ENCODE results near the gene UBE2E1.
"Not testable (repeated sequence)": the region's sequence is repeated elsewhere in the genome, so short reads cannot be mapped to it uniquely, and the experiment has no call there.

UBE2E1 gene

GRCh38 chr3:23836536-23837230 is 30.9 kb downstream of the UBE2E1 start:
- H3K4me1 ChIP-seq (ENCODE audit: control insufficient read depth in 5 of 5, insufficient read depth in 5 of 5, low read length in 5 of 5): peaks cover 0 to 26% (median 23%) of the 10 kb centered on the region in 5 donors

GRCh38 chr3:23837286-23837685 is 31.5 kb downstream of the UBE2E1 start:
- H3K27ac ChIP-seq (ENCODE audit: low read depth, low read length): no peak overlapping the region
- no peaks in the 10 kb centered on the region for H3K36me3 ChIP-seq (ENCODE audit: control insufficient read depth in 5 of 5, insufficient read depth in 5 of 5, low read length in 5 of 5)
- H3K4me3 ChIP-seq (ENCODE audit: low read depth in 1 of 5, low read length in 5 of 5): no peak overlapping the region
- no peaks in the 10 kb centered on the region for H3K9me3 ChIP-seq (ENCODE audit: control insufficient read depth in 5 of 5, low read length in 5 of 5)
- H3K27me3 ChIP-seq (ENCODE audit: control insufficient read depth in 5 of 5, insufficient read depth in 4 of 5, low read length in 5 of 5): no peaks in the 10 kb centered on the region
- H3K9ac ChIP-seq (ENCODE audit: low read length in 5 of 5): no peak overlapping the region
- H3K4me1 ChIP-seq (ENCODE audit: control insufficient read depth in 5 of 5, insufficient read depth in 5 of 5, low read length in 5 of 5): peaks cover 0 to 26% (median 23%) of the 10 kb centered on the region in 5 donors

More at GRCh38 chr3:23836536-23837230, 30.9 kb downstream of the UBE2E1 start:
- no peak overlapping the region for H3K27ac ChIP-seq (ENCODE audit: low read depth, low read length)
- H3K27me3 ChIP-seq (ENCODE audit: control insufficient read depth in 5 of 5, insufficient read depth in 4 of 5, low read length in 5 of 5): no peaks in the 10 kb centered on the region
- H3K9me3 ChIP-seq (ENCODE audit: control insufficient read depth in 5 of 5, low read length in 5 of 5): no peaks in the 10 kb centered on the region
- H3K9ac ChIP-seq (ENCODE audit: low read length in 5 of 5): no peak overlapping the region
- no peaks in the 10 kb centered on the region for H3K36me3 ChIP-seq (ENCODE audit: control insufficient read depth in 5 of 5, insufficient read depth in 5 of 5, low read length in 5 of 5)
- no peak overlapping the region for H3K4me3 ChIP-seq (ENCODE audit: low read depth in 1 of 5, low read length in 5 of 5)

GRCh38 chr3:23837691-23838090 is 31.9 kb downstream of the UBE2E1 start:
- H3K27ac ChIP-seq (ENCODE audit: low read depth, low read length): no peak overlapping the region
- H3K4me1 ChIP-seq (ENCODE audit: control insufficient read depth in 5 of 5, insufficient read depth in 5 of 5, low read length in 5 of 5): peaks cover 0 to 26% (median 23%) of the 10 kb centered on the region in 5 donors

GRCh38 chr3:23840521-23840920 is 34.8 kb downstream of the UBE2E1 start:
- H3K4me1 ChIP-seq (ENCODE audit: control insufficient read depth in 5 of 5, insufficient read depth in 5 of 5, low read length in 5 of 5): peaks cover 0 to 26% (median 21%) of the 10 kb centered on the region in 5 donors
- H3K9ac ChIP-seq (ENCODE audit: low read length in 5 of 5): no peak overlapping the region
- no peak overlapping the region for H3K27ac ChIP-seq (ENCODE audit: low read depth, low read length)
- H3K27me3 ChIP-seq (ENCODE audit: control insufficient read depth in 5 of 5, insufficient read depth in 4 of 5, low read length in 5 of 5): no peaks in the 10 kb centered on the region
- no peaks in the 10 kb centered on the region for H3K36me3 ChIP-seq (ENCODE audit: control insufficient read depth in 5 of 5, insufficient read depth in 5 of 5, low read length in 5 of 5)
- H3K9me3 ChIP-seq (ENCODE audit: control insufficient read depth in 5 of 5, low read length in 5 of 5): no peaks in the 10 kb centered on the region
- no peak overlapping the region for H3K4me3 ChIP-seq (ENCODE audit: low read depth in 1 of 5, low read length in 5 of 5)

More at GRCh38 chr3:23837691-23838090, 31.9 kb downstream of the UBE2E1 start:
- H3K9me3 ChIP-seq (ENCODE audit: control insufficient read depth in 5 of 5, low read length in 5 of 5): no peaks in the 10 kb centered on the region
- no peak overlapping the region for H3K4me3 ChIP-seq (ENCODE audit: low read depth in 1 of 5, low read length in 5 of 5)
- H3K9ac ChIP-seq (ENCODE audit: low read length in 5 of 5): no peak overlapping the region
- no peaks in the 10 kb centered on the region for H3K36me3 ChIP-seq (ENCODE audit: control insufficient read depth in 5 of 5, insufficient read depth in 5 of 5, low read length in 5 of 5)
- no peaks in the 10 kb centered on the region for H3K27me3 ChIP-seq (ENCODE audit: control insufficient read depth in 5 of 5, insufficient read depth in 4 of 5, low read length in 5 of 5)

GRCh38 chr3:23843869-23844268 is 38.1 kb downstream of the UBE2E1 start:
- H3K9me3 ChIP-seq (ENCODE audit: control insufficient read depth in 5 of 5, low read length in 5 of 5): no peaks in the 10 kb centered on the region
- no peaks in the 10 kb centered on the region for H3K36me3 ChIP-seq (ENCODE audit: control insufficient read depth in 5 of 5, insufficient read depth in 5 of 5, low read length in 5 of 5)
- H3K9ac ChIP-seq (ENCODE audit: low read length in 5 of 5): no peak overlapping the region
- H3K4me1 ChIP-seq (ENCODE audit: control insufficient read depth in 5 of 5, insufficient read depth in 5 of 5, low read length in 5 of 5): peaks cover 0 to 12% (median 10%) of the 10 kb centered on the region in 5 donors
- no peaks in the 10 kb centered on the region for H3K27me3 ChIP-seq (ENCODE audit: control insufficient read depth in 5 of 5, insufficient read depth in 4 of 5, low read length in 5 of 5)
- no peak overlapping the region for H3K4me3 ChIP-seq (ENCODE audit: low read depth in 1 of 5, low read length in 5 of 5)
- H3K27ac ChIP-seq (ENCODE audit: low read depth, low read length): no peak overlapping the region

- Histone ChIP-seq H3K27ac (ENCODE audit: low read depth, low read length) (no peak overlapping the region), H3K36me3 (ENCODE audit: control insufficient read depth in 5 of 5, insufficient read depth in 5 of 5, low read length in 5 of 5) (no peaks in the 10 kb centered on the region), H3K27me3 (ENCODE audit: control insufficient read depth in 5 of 5, insufficient read depth in 4 of 5, low read length in 5 of 5) (no peaks in the 10 kb centered on the region), H3K4me1 (ENCODE audit: control insufficient read depth in 5 of 5, insufficient read depth in 5 of 5, low read length in 5 of 5) (peaks cover 0 to 4% (median 3%) of the 10 kb centered on the region in 5 donors), H3K9ac (ENCODE audit: low read length in 5 of 5) (no peak overlapping the region), H3K9me3 (ENCODE audit: control insufficient read depth in 5 of 5, low read length in 5 of 5) (no peaks in the 10 kb centered on the region), H3K4me3 (ENCODE audit: low read depth in 1 of 5, low read length in 5 of 5) (no peak overlapping the region)
Observed at GRCh38 chr3:23845326-23846216, 39.8 kb downstream of the UBE2E1 start.

GRCh38 chr3:23849462-23849861 is 43.7 kb downstream of the UBE2E1 start:
- not testable (repeated sequence) for H3K36me3 ChIP-seq (ENCODE audit: control insufficient read depth in 5 of 5, insufficient read depth in 5 of 5, low read length in 5 of 5); H3K9ac ChIP-seq (ENCODE audit: low read length in 5 of 5); H3K4me3 ChIP-seq (ENCODE audit: low read depth in 1 of 5, low read length in 5 of 5); H3K9me3 ChIP-seq (ENCODE audit: control insufficient read depth in 5 of 5, low read length in 5 of 5); H3K27me3 ChIP-seq (ENCODE audit: control insufficient read depth in 5 of 5, insufficient read depth in 4 of 5, low read length in 5 of 5); H3K27ac ChIP-seq (ENCODE audit: low read depth, low read length); H3K4me1 ChIP-seq (ENCODE audit: control insufficient read depth in 5 of 5, insufficient read depth in 5 of 5, low read length in 5 of 5)

GRCh38 chr3:23856286-23856685 is 50.5 kb downstream of the UBE2E1 start:
- H3K36me3 ChIP-seq (ENCODE audit: control insufficient read depth in 5 of 5, insufficient read depth in 5 of 5, low read length in 5 of 5): no peaks in the 10 kb centered on the region
- H3K9me3 ChIP-seq (ENCODE audit: control insufficient read depth in 5 of 5, low read length in 5 of 5): peaks cover 0 to 4% (median 2%) of the 10 kb centered on the region in 5 donors
- H3K4me3 ChIP-seq (ENCODE audit: low read depth in 1 of 5, low read length in 5 of 5): no peak overlapping the region
- no peak overlapping the region for H3K27ac ChIP-seq (ENCODE audit: low read depth, low read length)
- H3K9ac ChIP-seq (ENCODE audit: low read length in 5 of 5): no peak overlapping the region
- H3K27me3 ChIP-seq (ENCODE audit: control insufficient read depth in 5 of 5, insufficient read depth in 4 of 5, low read length in 5 of 5): no peaks in the 10 kb centered on the region
- H3K4me1 ChIP-seq (ENCODE audit: control insufficient read depth in 5 of 5, insufficient read depth in 5 of 5, low read length in 5 of 5): peaks cover 6 to 23% (median 19%) of the 10 kb centered on the region in 5 donors

- peaks cover 0 to 4% (median 2%) of the 10 kb centered on the region in 5 donors for H3K36me3 ChIP-seq (ENCODE audit: control insufficient read depth in 5 of 5, insufficient read depth in 5 of 5, low read length in 5 of 5)
- no peak overlapping the region for H3K9ac ChIP-seq (ENCODE audit: low read length in 5 of 5)
- H3K27ac ChIP-seq (ENCODE audit: low read depth, low read length): no peak overlapping the region
- H3K9me3 ChIP-seq (ENCODE audit: control insufficient read depth in 5 of 5, low read length in 5 of 5): no peaks in the 10 kb centered on the region
- no peak overlapping the region for H3K4me3 ChIP-seq (ENCODE audit: low read depth in 1 of 5, low read length in 5 of 5)
- peaks cover 6 to 23% (median 19%) of the 10 kb centered on the region in 5 donors for H3K4me1 ChIP-seq (ENCODE audit: control insufficient read depth in 5 of 5, insufficient read depth in 5 of 5, low read length in 5 of 5)
- H3K27me3 ChIP-seq (ENCODE audit: control insufficient read depth in 5 of 5, insufficient read depth in 4 of 5, low read length in 5 of 5): no peaks in the 10 kb centered on the region
Observed at GRCh38 chr3:23859012-23859743, 53.4 kb downstream of the UBE2E1 start.
